Cardiac muscle cell (in vitro differentiated cells and primary cell): Measurements from ENCODE around the gene SLC6A3. TPM values are rescaled to one million over a fixed set of nuclear protein-coding genes. Genes with fewer than 3 reads are reported as not detected.

Experiments used
- DNase-seq, 2 donors: peaks; one replicate each; pipeline versions ENCODE4 v3.0.0 to v3.0.0-alpha.2; 2010 to 2017; ENCODE audit warnings: low read depth in 1 of 2, low spot score in 1 of 2
- H3K27ac ChIP-seq: fragments of 200-600 bp; sonication (generic); 2 replicates; pipeline ENCODE4 v1.5.1; 2016
- H3K27me3 ChIP-seq: fragments of 200-600 bp; sonication (generic); 2 replicates; pipeline ENCODE4 v1.6.0; 2016; ENCODE audit warnings: control low read depth
- H3K36me3 ChIP-seq: fragments of 200-600 bp; sonication (generic); 2 replicates; pipeline ENCODE4 v1.5.1; 2016; ENCODE audit warnings: control low read depth
- H3K4me1 ChIP-seq: fragments of 200-600 bp; sonication (generic); 2 replicates; pipeline ENCODE4 v1.8.1; 2017; ENCODE audit warnings: low read depth, mild to moderate bottlenecking, mixed run types
- H3K4me3 ChIP-seq: fragments of 200-600 bp; sonication (generic); 2 replicates; pipeline ENCODE4 v1.5.1; 2016; ENCODE audit warnings: mild to moderate bottlenecking
- H3K9me3 ChIP-seq: fragments of 200-600 bp; sonication (generic); 2 replicates; pipeline ENCODE4 v1.5.1; 2017; ENCODE audit warnings: low read depth, mild to moderate bottlenecking, control low read depth
- polyA plus RNA-seq: library from polyadenylated mRNA; unstranded; fragments of >200 nt; fragmentation: Nextera tagmentation; extraction: Ambion mirVana; gene quantifications from 2 replicates; pipeline ENCODE4 v1.2.1, GENCODE V29; 2016
- total RNA-seq: library from RNA; depleted of rRNA; stranded (reverse); fragments of >200 nt; gene quantifications from 2 replicates; pipeline ENCODE4 v1.2.3, GENCODE V29; 2016
- TF ChIP-seq, protein P1 (sequence below): IDR thresholded peaks from 2 replicates; pipeline ENCODE4 v1.5.1; 2012; ENCODE audit warnings: low read depth, mild to moderate bottlenecking, low read length

SLC6A3 gene
- total and polyA plus RNA-seq, 2 experiments from 2014 or later = not detected

DNA sequence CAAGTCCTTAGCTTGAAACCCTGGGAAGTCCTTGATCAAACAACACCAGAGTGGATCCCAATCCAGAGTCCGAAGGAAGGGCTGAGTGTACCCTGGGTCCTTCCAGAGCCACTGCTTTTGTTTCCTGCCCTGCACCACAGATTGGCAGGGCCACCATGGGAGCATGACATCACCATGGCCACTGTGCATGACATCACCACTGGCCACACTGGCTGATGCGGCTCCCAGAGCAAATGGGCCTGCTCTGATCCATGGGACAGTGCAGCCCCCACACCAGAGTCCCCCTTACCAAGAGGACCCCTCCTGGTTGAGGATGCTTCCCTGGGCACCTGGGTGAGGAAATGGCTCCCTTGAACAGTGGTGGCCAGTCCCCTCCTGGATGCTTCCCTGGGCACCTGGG lies 9.9 kb downstream of the SLC6A3 start:
- H3K27me3 ChIP-seq = peaks cover 16% of the 10 kb centered on the region
- DNase-seq = no peak
- no peak overlapping the region for H3K27ac ChIP-seq
- TF ChIP-seq, protein P1, sequence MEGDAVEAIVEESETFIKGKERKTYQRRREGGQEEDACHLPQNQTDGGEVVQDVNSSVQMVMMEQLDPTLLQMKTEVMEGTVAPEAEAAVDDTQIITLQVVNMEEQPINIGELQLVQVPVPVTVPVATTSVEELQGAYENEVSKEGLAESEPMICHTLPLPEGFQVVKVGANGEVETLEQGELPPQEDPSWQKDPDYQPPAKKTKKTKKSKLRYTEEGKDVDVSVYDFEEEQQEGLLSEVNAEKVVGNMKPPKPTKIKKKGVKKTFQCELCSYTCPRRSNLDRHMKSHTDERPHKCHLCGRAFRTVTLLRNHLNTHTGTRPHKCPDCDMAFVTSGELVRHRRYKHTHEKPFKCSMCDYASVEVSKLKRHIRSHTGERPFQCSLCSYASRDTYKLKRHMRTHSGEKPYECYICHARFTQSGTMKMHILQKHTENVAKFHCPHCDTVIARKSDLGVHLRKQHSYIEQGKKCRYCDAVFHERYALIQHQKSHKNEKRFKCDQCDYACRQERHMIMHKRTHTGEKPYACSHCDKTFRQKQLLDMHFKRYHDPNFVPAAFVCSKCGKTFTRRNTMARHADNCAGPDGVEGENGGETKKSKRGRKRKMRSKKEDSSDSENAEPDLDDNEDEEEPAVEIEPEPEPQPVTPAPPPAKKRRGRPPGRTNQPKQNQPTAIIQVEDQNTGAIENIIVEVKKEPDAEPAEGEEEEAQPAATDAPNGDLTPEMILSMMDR = no peak
- H3K9me3 ChIP-seq = no peaks in the 10 kb centered on the region
- H3K4me3 ChIP-seq = no peak overlapping the region
- H3K36me3 ChIP-seq = no peaks in the 10 kb centered on the region
- H3K4me1 ChIP-seq = no peaks in the 10 kb centered on the region

DNA sequence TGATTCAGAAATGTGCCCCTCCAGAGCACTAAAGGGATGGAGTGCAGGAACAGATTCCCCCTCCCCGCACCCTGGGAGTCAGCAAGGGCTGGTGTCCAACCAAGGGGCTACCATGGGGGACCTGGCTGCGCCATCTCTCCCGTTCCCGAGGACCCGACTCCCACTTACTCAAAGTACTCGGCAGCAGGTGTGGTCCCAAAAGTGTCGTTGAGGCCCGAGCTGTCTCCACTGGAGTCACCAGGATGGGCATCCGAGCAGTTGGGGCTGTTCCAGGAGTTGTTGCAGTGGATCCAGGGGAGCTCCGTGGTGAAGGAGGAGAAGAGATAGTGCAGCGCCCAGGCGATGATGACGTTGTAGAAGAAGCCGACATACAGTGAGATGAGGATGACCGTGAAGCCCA lies 12.9 kb downstream of the SLC6A3 start:
- Histone ChIP-seq H3K4me3 (no peak overlapping the region), H3K27ac (no peak overlapping the region), H3K36me3 (no peaks in the 10 kb centered on the region), H3K4me1 (no peaks in the 10 kb centered on the region), H3K9me3 (peaks cover 3% of the 10 kb centered on the region), H3K27me3 (no peaks in the 10 kb centered on the region)
- no peak for DNase-seq
- TF ChIP-seq, protein P1 = no peak

DNA sequence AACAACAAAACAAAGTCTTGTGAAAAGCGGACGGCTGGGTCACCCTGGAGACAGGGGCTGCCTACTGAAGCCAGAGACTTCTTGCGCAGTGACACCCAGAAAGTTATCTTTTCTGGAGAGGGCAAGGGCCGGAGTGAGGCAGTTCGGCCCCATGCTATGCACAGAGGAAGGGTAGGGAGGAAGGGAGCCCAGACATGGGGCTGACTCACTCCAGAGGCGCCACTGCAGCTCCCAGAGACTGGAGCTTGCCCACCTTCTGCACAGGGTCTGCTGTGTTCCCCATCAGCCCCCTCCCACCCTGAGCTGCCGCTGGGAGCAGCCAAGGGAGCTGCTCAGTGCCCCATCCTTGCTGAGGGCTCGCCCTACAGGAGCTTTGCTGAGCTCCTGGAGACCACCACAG lies 13.3 kb downstream of the SLC6A3 start:
- no peaks in the 10 kb centered on the region for H3K36me3 ChIP-seq
- H3K27me3 ChIP-seq = no peaks in the 10 kb centered on the region
- TF ChIP-seq, protein P1 = no peak
- H3K27ac ChIP-seq = no peak overlapping the region
- no peak for DNase-seq
- H3K9me3 ChIP-seq = peaks cover 3% of the 10 kb centered on the region
- no peak overlapping the region for H3K4me3 ChIP-seq
- no peaks in the 10 kb centered on the region for H3K4me1 ChIP-seq

DNA sequence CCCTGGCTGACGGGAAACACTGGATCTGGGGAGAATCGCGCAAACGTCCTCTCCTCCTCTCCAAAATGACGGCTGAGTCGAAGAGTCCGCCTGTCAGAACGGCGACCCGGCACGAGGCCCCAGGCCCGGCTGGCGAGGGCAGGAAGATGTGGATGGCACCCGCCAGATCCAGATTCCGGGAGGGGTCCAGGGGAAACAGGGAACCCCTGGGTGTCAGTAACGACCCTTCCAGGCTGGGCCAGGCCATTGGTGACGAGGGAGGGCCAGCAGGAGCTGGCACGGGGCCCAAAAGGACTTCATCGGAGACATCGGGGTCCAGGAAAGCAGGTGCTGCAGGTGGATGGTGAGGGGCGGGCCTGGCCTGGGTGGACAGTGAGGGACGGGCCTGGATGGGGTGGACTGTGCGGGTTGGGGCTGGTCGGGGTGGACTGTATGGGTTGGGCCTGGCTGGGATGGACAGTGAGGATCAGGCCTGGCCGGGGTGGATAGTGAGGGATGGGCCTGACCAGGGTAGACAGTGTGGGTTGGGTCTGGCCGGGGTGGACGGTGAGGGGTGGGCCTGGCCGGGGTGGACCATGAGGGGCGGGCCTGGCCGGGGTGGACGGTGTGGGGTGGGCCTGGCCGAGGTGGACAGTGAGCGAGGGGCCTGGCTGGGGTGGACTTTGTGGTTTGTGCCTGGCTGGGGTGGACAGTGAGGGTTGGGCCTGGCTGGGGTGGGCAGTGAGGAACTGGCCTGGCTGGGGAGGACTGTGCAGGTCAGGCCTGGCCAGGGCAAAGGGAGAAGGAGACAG lies 14.0 kb downstream of the SLC6A3 start:
- Histone ChIP-seq H3K36me3 (no peaks in the 10 kb centered on the region), H3K27ac (no peak overlapping the region), H3K27me3 (no peaks in the 10 kb centered on the region), H3K4me3 (no peak overlapping the region), H3K4me1 (no peaks in the 10 kb centered on the region), H3K9me3 (peaks cover 3% of the 10 kb centered on the region)
- no peak for DNase-seq
- TF ChIP-seq, protein P1 = no peak

DNA sequence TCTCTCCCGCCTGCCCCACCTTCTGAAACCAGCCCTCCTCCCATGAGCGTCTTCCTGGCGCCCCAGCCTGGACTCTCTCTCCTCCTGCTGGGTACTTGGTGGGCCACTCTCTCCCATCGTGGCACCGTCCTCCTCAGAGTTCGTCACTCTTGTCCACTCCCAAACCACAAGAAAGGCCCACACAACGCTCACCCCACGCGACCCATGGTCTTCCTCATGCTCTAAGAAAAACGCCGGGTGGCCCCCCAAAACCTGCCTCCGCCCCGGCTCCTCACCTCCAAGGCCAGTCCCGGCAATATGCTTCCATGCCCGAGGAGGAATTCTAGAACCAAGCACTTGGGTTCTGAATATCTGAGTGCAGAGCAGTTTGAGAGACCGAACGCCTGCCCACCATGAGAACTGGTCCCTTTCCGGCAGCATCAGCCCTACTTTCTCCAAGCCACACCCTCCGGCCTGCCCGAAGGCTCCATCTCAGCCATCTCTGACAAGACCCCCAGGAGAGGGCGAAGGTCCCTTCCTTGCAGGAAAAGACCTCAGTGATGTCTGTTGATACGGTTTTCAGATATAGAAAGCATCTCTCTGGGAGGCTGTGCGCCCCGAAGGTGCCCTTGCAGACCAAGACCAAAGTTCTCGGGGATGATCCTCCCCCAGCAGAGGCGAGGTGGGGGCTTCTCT lies 15.0 kb downstream of the SLC6A3 start:
- peaks cover 3% of the 10 kb centered on the region for H3K9me3 ChIP-seq
- no peak overlapping the region for H3K27ac ChIP-seq
- DNase-seq = no peak
- no peak overlapping the region for H3K4me3 ChIP-seq
- TF ChIP-seq, protein P1 = no peak
- no peaks in the 10 kb centered on the region for H3K36me3 ChIP-seq
- no peaks in the 10 kb centered on the region for H3K27me3 ChIP-seq
- H3K4me1 ChIP-seq = no peaks in the 10 kb centered on the region
